Panc1 (cell line): ENCODE data around the gene LRR1. TPM values are rescaled to one million over a fixed set of nuclear protein-coding genes. Genes with fewer than 3 reads are reported as not detected.

ENCODE experiments used
- ATAC-seq: fragments of 200-7000 bp; cut with Tn5 transposase; 2 replicates; pipeline ENCODE4 v1.9.1; 2020; ENCODE audit warnings: mild to moderate bottlenecking, moderate library complexity
- BruUV-seq: library from RNA; stranded (reverse); fragments of 400-500 nt; replicated peaks from 2 replicates; lab custom pipeline; 2021; lab: Mats Ljungman, UMichigan
- CTCF ChIA-PET: fragments of 300-600 bp; sonication (Branson Sonifier 250); formaldehyde crosslinking; loops from one replicate; lab custom pipeline; 2022; ENCODE audit warnings: antibody characterized with exemption; lab: Charles Lee
- POLR2A ChIA-PET: fragments of 300-600 bp; sonication (Branson Sonifier 250); formaldehyde crosslinking; loops from one replicate; lab custom pipeline; 2022; ENCODE audit warnings: antibody characterized with exemption; lab: Charles Lee
- DNase-seq: peaks from one replicate; pipeline ENCODE4 v3.0.0-alpha.2; 2010; ENCODE audit warnings: low read depth, low spot score
- H3K27ac ChIP-seq: 2 replicates; pipeline ENCODE4 v1.5.1; 2011; ENCODE audit warnings: mild to moderate bottlenecking, low read length, inconsistent platforms
- H3K27me3 ChIP-seq: fragments of 200-500 bp; sonication (Bioruptor generic); 2 replicates; pipeline ENCODE4 v1.6.0; 2014; ENCODE audit warnings: low read length, inconsistent platforms; ENCODE audit not compliant: control insufficient read depth, insufficient read depth
- H3K36me3 ChIP-seq: fragments of 200-500 bp; sonication (Bioruptor generic); 2 replicates; pipeline ENCODE4 v1.5.1; 2014; ENCODE audit warnings: inconsistent platforms, mild to moderate bottlenecking, low read length, moderate library complexity; ENCODE audit not compliant: control insufficient read depth, insufficient read depth
- H3K4me1 ChIP-seq: 2 replicates; pipeline ENCODE4 v1.5.1; 2011; ENCODE audit warnings: inconsistent platforms, mild to moderate bottlenecking, low read length, moderate library complexity; ENCODE audit not compliant: control insufficient read depth, insufficient read depth
- H3K4me3 ChIP-seq, 2 experiments: 2 replicates each; pipeline ENCODE4 v1.5.1; 2011 to 2012; ENCODE audit warnings: low read depth in 2 of 2, low read length in 2 of 2, mild to moderate bottlenecking in 2 of 2, inconsistent platforms in 1 of 2, moderate library complexity in 1 of 2
- H3K9me3 ChIP-seq: fragments of 200-500 bp; sonication (Bioruptor generic); 2 replicates; pipeline ENCODE4 v1.5.1; 2014; ENCODE audit warnings: low read depth, mild to moderate bottlenecking, inconsistent platforms, low read length, moderate library complexity; ENCODE audit not compliant: control insufficient read depth, insufficient read depth
- POLR2AphosphoS5 ChIP-seq: IDR thresholded peaks from 2 replicates; pipeline ENCODE4 v1.6.1; 2012; ENCODE audit warnings: mild to moderate bottlenecking, low read depth, low read length, moderate library complexity
- TCF7L2 ChIP-seq: IDR thresholded peaks from 2 replicates; pipeline ENCODE4 v1.6.1; 2011; ENCODE audit warnings: mild to moderate bottlenecking, low read depth, low read length, inconsistent platforms
- in situ Hi-C: cut with HindIII; loops from 2 replicates; pipeline ENCODE4 v1.10.0; 2016; ENCODE audit warnings: low sequenced_read_pairs, low pct_unique_long_range_greater_than_20kb
- intact Hi-C: fragments of 100-400 bp; cut with micrococcal nuclease; formaldehyde crosslinking; loops from one replicate; pipeline ENCODE4 v1.10.0; 2022; ENCODE audit not compliant: unreplicated experiment
- total RNA-seq: library from RNA; stranded (reverse); gene quantifications from one replicate; pipeline ENCODE4 v1.2.1, GENCODE V29; 2021; ENCODE audit not compliant: unreplicated experiment
- TF ChIP-seq, protein P1 (sequence below): fragments of 450-650 bp; IDR thresholded peaks from 2 replicates; pipeline ENCODE4 v1.5.1; 2017; ENCODE audit warnings: mild to moderate bottlenecking
- TF ChIP-seq, protein P2 (sequence below), 2 experiments: IDR thresholded peaks; 2 replicates each; pipeline ENCODE4 v1.6.1; 2011 to 2012; ENCODE audit warnings: low read depth in 2 of 2, control low read depth in 1 of 2, low read length in 1 of 2, mild to moderate bottlenecking in 1 of 2, moderate library complexity in 1 of 2; ENCODE audit not compliant: insufficient read depth in 1 of 2

The LRR1 gene
- total RNA-seq, 1 experiment from 2014 or later: 23.3 TPM

DNA sequence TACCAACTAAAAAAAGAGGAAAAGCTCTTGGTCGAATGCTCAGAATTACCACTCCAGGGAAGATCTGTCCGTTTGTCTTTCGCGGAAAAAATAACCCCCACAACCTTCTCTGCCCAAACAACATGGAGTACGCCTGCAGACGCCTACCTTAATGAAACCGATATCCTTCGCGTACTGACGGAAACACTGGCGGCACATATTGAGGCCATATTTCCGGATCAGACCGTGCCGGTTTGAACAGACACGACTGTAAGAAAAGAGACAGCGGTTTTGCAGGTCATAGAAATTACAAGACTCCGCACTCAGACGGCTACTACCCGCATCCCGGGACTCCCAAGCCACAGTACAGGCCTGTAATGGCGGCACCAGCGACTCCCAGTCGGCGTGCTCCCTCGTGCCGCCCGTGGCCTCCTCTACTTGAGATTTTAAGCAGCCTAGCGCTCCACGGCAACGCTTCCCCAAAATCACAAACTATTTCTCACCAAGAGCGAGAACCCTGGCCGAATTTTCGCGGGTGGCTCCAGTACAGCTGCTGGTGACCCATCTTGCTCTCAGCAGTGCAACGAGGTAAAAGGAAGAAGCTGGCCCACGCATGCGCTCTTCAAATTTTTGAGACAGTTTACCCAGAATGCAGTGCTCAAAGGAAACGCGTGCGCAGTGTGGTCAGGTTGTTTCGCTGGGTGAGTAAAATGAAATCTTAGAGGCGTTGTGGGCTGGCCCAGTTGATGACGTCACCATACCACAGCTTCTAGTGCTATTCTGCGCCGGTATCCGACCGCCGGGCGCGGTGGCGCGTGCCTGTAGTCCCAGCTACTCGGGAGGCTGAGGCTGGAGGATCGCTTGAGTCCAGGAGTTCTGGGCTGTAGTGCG lies 12.7 kb upstream of the LRR1 start, which contains the start of gene RPS29:
Gene RPS29 (minus strand): TSS at position 578 of the 870 bp plus-strand sequence. CDS start 34 bp downstream, at position 544.
- H3K4me3 ChIP-seq: peak within 1 kb of the TSS; percentile 92 to 93
- peak within 1 kb of the TSS; percentile 95 for H3K27ac ChIP-seq
- H3K4me1 ChIP-seq: peaks cover 15% of the 10 kb centered on the region
- H3K9me3 ChIP-seq: no peaks in the 10 kb centered on the region
- peak; percentile 98 for DNase-seq
- POLR2A ChIA-PET: interaction anchor here (0.7 kb wide), 1 partner anchor 861 kb away, joined by 3 read pairs; no protein-coding TSS in a partner anchor
- peaks cover 21% of the 10 kb centered on the region for H3K36me3 ChIP-seq
- TF ChIP-seq, protein P1, sequence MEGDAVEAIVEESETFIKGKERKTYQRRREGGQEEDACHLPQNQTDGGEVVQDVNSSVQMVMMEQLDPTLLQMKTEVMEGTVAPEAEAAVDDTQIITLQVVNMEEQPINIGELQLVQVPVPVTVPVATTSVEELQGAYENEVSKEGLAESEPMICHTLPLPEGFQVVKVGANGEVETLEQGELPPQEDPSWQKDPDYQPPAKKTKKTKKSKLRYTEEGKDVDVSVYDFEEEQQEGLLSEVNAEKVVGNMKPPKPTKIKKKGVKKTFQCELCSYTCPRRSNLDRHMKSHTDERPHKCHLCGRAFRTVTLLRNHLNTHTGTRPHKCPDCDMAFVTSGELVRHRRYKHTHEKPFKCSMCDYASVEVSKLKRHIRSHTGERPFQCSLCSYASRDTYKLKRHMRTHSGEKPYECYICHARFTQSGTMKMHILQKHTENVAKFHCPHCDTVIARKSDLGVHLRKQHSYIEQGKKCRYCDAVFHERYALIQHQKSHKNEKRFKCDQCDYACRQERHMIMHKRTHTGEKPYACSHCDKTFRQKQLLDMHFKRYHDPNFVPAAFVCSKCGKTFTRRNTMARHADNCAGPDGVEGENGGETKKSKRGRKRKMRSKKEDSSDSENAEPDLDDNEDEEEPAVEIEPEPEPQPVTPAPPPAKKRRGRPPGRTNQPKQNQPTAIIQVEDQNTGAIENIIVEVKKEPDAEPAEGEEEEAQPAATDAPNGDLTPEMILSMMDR: no peak
- TF ChIP-seq, protein P2, sequence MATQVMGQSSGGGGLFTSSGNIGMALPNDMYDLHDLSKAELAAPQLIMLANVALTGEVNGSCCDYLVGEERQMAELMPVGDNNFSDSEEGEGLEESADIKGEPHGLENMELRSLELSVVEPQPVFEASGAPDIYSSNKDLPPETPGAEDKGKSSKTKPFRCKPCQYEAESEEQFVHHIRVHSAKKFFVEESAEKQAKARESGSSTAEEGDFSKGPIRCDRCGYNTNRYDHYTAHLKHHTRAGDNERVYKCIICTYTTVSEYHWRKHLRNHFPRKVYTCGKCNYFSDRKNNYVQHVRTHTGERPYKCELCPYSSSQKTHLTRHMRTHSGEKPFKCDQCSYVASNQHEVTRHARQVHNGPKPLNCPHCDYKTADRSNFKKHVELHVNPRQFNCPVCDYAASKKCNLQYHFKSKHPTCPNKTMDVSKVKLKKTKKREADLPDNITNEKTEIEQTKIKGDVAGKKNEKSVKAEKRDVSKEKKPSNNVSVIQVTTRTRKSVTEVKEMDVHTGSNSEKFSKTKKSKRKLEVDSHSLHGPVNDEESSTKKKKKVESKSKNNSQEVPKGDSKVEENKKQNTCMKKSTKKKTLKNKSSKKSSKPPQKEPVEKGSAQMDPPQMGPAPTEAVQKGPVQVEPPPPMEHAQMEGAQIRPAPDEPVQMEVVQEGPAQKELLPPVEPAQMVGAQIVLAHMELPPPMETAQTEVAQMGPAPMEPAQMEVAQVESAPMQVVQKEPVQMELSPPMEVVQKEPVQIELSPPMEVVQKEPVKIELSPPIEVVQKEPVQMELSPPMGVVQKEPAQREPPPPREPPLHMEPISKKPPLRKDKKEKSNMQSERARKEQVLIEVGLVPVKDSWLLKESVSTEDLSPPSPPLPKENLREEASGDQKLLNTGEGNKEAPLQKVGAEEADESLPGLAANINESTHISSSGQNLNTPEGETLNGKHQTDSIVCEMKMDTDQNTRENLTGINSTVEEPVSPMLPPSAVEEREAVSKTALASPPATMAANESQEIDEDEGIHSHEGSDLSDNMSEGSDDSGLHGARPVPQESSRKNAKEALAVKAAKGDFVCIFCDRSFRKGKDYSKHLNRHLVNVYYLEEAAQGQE (IDR thresholded peaks at IDR 0.05; ENCODE audit: insufficient read depth in 1 of 2, low read depth in 2 of 2, low read length in 1 of 2): no peak
- TF ChIP-seq TCF7L2 (no peak), POLR2AphosphoS5 (peak; percentile 91)
- peak; percentile 94 for ATAC-seq
- no TSS peak for BruUV-seq
- in situ Hi-C loops (no loop called here), intact Hi-C loops (no loop called here)
- H3K27me3 ChIP-seq: no peaks in the 10 kb centered on the region
- CTCF ChIA-PET: interaction anchor here (1.0 to 1.3 kb wide), 2 partner anchors 9 to 124 kb away, joined by 4 read pairs; no protein-coding TSS in a partner anchor

DNA sequence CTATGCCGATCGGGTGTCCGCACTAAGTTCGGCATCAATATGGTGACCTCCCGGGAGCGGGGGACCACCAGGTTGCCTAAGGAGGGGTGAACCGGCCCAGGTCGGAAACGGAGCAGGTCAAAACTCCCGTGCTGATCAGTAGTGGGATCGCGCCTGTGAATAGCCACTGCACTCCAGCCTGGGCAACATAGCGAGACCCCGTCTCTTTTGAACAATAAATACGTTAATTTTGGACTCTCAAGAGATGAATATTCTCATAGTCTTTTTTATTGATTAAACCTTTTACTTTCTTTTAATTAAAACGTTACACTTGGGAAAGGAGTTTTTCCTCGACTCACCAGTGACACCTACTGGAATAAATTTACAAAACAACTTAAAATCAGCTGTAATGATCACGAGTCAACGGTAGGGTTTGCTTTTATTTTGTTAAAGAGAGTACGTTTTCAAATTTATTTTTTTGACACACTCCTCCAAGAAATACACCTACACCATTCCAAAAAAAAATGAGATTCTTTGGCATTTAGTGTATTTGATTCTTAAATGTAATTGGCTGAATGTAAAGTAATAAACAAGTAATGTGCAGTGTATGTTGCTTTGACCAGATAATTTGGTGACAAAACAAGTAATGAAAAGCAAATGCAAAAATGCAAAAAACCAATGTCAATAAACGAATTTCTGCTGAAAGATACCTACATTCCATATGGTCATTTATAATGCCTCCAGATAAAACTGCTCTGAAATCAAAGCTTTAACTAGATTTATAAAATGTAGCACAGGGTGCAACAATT lies 11.9 kb upstream of the LRR1 start:
- H3K27me3 ChIP-seq: no peaks in the 10 kb centered on the region

More for the DNA sequence above, 11.9 kb upstream of the LRR1 start:
- Histone ChIP-seq H3K4me3 (peak overlapping the region; percentile 92 to 93), H3K4me1 (peaks cover 15% of the 10 kb centered on the region), H3K9me3 (no peaks in the 10 kb centered on the region), H3K27ac (peak overlapping the region; percentile 70), H3K36me3 (peaks cover 21% of the 10 kb centered on the region)
- no peak for TF ChIP-seq TCF7L2
- TF ChIP-seq, protein P1: peak; percentile 80; the same call in 1 of the 2 replicates
- CTCF ChIA-PET: interaction anchor here (1.0 to 1.3 kb wide), 2 partner anchors 8 to 125 kb away, joined by 4 read pairs; no protein-coding TSS in a partner anchor
- POLR2A ChIA-PET: no interaction called here
- peak; percentile 74 for DNase-seq
- BruUV-seq: no TSS peak
- in situ Hi-C loops (no loop called here), intact Hi-C loops (no loop called here)
- ATAC-seq: peak; percentile 55
